GF-D8 (cell line): Measurements from ENCODE around the gene ATG16L1.

Experiments used
- DNase-seq: peaks from one replicate; lab custom pipeline; 2025; lab: John Stamatoyannopoulos, UW

The ATG16L1 gene

DNA sequence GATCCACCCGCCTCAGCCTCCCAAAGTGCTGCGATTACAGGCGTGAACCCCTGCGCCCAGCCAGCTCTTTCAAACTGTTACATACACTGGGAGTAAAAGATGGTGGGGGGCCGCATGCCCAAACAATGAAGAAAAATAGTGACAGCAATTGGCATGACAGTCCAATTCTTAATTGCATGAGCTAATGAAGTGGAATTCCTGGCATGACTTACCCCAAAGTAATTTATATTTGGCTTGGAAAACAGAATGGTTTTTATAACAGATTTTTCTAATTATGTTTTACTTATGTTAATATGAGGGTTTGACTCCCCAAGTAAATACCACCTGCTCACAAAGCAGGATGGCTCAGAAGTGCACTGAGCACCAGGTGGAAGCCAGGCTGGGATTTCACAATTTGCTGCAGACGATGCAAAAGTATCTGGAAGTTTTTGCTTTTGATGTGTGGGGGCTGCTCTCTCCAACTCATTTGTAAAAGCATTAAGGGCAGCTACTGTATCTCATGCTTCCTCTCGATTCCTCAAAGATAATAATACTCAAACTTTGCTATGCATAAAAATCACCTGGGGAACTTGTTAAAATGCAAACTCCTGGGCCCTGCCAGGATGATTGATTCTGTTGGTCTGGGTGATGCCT is 24.0 kb upstream of the ATG16L1 start:
- no peak for DNase-seq

DNA sequence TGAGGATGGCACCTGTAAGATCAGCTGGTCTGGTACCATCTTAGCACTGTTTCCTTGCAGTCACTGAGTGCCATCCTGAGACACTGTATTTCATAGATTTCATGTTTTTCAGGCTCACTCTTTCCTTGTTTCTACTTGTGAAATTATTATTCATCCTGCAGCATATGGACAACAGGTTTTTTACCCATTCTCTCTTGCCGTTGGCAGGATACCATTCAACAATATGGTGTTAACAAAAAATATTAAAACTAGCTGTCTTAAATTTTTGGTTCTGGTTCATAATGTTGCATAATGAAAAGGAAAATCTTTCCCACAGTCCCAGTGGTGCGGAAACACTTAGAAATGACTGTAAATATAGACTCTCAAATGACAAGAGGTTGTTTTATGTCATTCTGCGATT is 23.1 kb upstream of the ATG16L1 start:
- no peak for DNase-seq

DNA sequence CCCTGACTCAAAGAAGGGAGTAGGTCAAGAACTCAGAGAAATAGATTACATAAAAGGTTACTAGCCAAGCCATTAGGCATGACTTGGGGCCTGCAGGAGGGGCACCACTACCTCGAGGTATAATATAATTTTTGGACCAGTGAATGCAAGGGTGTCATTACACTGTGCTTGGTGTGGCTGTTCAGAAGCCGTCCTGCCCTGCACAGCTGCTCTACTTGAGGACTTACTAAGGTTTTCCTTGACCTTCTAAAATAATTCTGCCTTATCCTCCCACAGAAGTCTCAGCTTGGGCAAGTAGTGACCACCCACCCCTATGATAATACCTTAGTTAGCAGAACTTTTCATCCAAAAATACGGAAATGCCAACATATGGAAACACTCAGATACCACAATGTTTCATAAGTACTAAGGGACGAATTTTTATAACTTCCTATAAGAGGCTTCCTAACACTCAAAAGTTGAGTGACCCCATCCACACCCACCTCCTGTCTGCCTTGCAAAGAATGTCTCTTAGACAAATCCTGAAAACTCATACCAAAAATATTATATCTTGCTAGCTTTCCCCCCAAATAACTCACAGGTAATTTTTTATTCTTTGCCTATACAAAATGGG is 17.7 kb upstream of the ATG16L1 start:
- DNase-seq = peak; percentile 60

DNA sequence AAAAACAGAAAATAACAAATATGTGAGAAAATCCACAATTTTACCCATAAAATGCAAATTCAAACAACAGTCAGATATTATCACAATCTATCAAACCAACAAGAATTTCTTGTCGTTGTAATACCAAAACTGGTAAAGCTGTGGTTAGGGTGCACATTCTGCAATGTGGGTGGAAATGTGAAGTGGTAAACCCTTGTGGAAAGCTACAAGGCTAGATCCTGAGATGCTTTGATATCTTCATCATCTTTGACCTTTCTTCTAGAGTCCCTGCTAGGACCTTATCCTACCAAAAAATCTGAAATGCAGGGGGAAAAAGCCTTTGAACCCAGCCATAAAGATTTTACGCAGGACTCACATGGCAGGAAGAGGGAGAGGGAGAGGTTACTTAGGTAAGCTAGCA is 17.2 kb upstream of the ATG16L1 start:
- DNase-seq = no peak

DNA sequence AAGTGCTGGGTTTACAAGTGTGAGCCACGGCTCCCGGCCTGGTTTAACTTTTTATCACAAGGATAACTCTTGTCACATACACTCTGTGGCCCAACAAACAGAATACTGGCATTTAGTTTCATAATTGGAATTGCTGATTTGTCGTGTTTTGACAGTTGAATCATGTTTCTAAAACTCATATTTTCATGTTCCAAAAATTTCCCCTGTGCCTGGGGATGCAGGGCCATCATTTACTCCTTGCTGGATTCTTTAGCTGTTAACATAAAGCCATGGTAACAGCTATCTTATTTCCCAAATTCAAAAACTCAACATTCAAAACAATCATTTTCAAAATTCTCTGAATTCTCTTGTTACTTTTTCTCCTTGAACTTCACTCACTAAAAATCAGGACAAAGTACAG is 16.5 kb upstream of the ATG16L1 start:
- DNase-seq = no peak

DNA sequence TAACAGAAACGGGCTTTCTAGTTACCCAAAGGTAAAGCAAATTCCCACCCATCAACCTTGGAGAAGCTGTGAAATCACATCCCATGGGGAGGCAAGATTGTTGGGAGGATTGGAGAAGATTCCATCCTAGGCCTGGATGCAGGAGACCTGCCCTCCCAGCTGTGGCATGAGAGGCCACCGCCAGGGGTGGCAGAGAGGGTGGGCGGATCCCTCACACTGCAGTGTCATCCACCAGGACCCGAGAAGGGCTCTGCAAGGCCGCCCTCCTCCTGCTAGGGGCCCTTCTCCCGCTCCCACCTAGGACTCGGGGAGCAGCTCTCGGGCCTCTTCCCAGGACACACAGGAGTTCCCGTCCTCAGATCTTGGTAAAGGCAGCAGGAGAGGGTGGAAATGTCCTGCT is 15.5 kb upstream of the ATG16L1 start:
- DNase-seq = no peak

DNA sequence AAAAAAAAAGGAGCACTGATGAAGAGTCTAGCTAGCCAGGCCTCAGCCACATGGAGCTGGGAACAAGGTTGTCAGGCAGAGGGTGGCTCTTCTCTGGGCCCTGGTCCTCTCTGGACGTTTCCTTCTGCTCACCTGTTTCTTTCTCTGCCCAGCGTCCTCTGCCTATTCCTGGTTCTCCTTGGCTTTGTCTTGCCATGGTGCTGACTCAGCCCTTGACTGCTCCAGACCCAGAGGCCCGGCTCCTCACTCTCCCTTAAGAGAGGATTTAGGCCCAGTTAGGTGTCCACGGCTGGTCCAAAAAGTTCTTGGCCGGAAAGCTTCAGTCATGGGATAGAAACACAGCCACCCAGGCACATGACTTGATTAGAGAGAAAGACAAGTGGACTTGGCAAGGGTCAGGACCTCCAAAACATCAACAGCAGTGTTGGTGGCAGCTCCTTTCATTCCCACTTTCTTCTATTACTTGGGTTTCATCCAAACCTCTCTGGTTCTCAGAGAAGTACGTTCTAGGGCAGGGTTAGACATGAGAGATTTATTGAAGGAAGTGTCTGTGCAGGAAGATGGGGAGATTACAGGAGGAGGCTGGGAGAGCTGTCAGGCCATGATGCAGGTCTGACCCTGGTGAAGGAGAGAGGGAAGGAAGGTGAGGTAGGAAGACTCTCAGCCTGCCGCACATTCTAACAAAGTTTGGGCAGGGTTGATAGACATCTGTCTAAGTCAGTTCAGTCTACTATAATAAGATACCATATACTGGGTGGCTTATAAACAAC is 14.5 kb upstream of the ATG16L1 start:
- DNase-seq = no peak

DNA sequence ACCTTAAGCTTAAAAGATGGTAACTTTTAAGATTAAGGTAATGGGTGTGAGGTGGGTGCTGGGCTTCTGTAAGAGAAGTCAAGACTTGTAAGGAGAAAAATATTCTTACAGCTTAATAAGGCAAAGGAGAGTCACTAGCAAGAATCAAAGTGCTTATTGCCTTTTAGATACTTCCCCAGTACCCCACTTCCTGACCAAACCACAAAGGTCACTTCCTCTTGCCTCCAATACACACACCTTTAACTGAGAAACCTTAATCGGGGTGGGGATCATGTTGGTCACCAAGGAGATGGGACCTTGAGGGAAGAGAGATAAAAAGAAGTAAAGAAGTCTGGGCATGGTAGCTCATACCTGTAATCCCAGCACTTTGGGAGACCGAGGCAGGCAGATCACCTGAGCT is 10.6 kb upstream of the ATG16L1 start:
- no peak for DNase-seq

DNA sequence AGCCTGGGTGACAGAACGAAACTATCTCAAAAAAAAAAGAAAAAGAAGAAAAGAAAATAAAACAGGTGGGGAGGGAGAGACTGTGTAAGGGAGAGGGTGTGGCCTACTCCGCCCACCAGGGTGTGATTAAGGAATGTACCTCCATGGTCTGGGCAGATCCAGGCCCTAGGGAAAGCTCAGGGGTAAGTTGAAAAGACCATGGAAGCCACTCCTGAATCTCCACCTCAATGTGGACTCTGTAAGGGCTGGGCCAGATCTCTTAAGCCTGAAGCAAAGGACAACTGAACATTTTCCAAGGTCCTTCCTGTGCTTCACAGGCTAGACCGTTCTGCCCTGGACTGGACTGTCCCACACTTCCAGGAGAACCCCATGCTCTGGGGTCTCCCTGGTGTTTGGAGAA is 9.7 kb upstream of the ATG16L1 start:
- DNase-seq = no peak

DNA sequence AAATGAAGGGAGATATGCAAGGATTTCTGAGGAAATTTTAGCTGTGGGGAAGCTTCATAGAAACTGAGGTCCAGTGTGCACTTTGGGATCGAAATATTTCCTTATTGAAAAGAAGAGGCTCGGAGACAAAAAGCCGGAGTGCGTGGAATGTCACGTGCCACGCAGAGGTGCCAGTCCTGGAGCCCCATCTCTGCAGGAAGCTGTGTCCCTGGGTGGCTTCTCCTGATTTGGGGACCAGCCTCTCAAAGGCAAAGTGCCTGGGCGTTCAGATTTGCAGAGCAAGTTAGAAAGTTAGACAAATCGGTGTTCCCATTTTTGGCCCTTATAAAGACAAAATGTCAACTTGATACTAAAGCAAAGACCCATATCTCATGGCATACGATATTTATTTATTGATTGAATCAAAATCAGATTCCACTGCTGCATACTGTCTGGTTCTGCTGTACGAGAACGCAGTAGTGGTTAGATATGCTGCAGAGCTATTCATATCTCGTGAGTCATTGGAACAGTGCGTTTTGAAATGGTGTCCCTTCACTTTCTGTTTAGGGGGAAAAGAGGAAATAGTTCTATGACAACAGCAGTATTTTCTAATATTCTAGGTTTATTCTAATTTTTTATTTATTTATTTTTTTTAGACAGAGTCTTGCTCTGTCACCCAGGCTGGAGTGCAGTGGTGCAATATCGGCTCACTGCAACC is 9.1 kb upstream of the ATG16L1 start:
- DNase-seq = no peak

DNA sequence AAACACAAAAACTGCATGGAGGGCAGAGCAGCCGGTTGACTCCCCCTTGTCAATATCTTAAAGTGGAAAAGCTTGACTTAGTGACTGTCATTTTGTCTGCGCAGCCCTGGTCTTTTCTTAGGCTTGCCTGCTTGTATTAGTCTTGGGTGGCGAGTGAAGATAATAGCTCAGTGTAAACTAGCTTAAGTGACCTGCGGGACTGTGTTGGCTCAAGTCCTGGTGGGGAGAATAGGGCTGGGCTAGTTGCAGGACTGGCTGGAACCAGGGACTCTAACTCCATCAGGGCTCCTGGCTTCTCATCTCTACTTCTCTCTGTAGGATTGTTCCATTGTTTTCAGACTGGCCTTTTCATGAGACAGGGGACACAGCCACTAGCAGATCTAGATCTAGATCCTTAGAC is 8.1 kb upstream of the ATG16L1 start:
- DNase-seq = no peak

DNA sequence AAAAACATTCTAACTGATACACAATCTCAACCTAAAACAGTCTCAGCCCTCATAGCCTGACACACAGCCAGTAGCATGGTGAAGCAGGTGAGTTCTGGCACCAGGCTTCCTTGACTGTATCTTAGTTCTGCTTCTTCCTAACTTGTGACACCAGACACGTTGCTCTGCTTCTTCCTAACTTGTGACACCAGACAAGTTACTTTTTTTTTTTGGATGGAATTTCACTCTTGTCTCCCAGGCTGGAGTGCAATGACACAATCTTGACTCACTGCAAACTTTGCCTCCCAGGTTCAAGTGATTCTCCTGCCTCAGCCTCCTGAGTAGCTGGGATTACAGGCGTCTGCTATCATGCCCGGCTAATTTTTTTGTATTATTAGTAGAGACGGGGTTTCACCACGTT is 6.7 kb upstream of the ATG16L1 start:
- no peak for DNase-seq

DNA sequence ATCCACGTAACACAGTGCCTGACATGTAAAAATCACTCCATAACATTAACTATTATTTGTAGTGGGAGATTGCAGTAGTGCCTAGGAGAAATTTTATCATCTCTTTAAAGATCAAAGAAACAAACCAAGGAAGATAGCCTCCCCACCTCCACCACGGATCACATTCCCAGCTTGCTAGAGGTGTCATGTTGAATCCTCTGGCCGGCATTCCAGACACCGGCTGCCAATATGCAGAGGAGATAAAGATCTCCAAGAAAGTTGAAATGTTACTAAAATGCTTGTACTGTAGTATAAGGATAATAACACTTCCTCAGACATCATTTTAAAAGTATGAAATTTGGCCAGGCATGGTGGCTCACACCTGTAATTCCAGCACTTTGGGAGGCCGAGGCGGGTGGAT is 6.1 kb upstream of the ATG16L1 start:
- DNase-seq = no peak

DNA sequence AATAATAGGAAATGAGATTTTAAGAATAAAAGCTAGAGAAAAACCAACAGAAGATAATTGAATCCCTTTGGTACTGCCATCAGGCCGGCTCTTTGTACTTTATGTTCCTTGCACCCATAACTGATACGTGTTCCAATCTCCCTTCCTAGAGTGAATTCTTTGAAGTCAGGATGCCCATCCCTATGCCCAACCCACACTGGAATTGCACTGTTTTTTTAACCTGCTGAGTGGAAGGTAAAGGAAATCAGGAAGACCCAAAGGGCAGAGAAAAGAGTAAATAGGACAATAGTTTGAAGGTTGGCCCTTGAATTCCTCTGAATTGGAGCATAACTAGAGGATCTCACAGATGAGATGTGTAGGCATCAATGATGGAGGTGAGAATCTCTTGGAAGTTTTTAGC is 4.4 kb upstream of the ATG16L1 start:
- DNase-seq = no peak

DNA sequence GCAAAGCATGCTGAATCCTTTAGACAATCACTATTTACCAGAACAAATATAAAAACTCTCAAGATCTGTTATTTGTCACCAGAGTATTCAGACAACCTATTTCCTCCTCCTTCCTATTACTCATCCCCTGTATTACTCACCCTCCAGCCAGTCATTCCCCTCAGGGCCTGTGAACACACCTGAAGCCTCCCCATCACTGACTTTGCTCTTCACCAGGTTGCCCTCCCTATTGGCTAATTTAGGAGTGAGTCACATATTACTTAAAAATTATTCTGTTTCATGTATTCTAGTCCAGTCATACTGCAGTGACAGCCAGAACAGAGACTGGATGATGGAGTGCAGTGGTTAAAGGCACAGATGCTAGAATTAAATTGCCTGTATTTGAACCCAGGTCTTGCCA is 3.7 kb upstream of the ATG16L1 start:
- DNase-seq = no peak

DNA sequence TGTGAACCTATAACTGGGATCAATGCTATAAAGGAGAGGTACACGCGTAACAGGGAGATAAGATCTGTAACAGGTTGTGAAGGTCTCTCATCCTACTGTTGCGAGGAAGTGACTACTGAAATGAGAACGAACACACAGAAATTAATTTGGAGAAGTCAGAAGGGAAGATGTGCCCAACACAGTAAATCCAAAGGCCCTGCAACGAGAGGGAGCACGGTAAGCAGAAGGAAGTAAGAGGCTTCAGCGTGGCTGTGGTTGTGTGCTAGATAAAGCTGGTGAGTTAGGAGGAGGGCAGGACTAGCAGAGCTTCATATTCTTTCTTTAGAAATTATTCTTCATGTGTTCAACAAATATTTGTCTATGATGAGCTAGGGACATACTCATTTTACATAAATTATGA is 2.5 kb upstream of the ATG16L1 start:
- DNase-seq = peak; percentile 48

DNA sequence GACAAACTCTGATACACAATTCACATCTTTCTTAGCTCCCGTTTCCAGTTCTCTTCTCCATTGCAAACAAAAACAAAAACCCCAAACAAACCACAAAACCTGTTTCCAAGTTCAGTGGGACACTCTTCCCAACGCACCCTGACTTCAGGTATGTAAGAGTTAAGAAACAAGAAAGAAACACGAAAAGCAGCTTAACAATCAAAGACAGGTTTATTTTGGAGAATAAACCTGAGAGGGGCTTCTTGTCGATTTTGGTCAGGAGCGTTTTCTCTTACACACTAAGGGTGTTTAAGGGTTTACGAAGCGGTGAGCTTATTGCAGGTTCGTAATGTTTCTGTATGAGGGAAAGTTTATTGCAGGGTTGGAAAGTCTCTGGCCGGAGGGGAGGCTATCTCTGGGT is 905 bp upstream of the ATG16L1 start:
- DNase-seq = no peak

DNA sequence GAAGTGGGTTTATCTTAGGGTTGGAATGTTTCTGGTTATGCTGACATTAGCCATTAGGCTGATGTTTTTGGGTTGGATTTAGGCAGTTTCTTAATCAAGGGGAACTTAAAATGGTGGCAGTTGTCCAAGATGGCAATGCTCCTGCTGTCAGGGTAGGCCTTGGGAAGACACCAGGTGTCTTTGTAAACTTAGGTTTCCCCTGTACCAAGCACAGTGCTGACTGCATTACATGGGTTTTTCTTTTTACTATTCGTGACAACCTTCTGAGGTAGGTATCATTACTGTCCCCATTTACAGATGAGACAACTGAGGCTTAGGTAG is 528 bp upstream of the ATG16L1 start:
- DNase-seq = no peak

DNA sequence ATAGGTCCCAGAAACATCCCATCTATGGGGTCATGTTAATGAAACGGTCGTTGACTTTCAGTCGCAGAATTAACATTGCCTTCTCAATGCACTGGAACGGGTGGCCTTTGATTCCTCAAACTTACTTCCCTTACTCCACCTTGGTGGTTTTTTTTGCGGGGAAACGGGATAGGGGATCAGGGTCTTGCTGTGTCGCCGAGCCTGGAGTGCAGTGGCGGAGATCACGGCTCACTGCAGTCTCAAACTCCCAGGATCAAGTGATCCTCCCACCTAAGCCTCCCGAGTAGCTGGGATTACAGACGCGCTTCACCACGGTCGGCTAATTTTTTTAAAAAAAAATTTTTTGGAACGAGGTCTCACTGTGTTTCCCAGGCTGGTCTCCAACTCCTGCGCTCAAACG is 754 bp downstream of the ATG16L1 start:
- DNase-seq = no peak

DNA sequence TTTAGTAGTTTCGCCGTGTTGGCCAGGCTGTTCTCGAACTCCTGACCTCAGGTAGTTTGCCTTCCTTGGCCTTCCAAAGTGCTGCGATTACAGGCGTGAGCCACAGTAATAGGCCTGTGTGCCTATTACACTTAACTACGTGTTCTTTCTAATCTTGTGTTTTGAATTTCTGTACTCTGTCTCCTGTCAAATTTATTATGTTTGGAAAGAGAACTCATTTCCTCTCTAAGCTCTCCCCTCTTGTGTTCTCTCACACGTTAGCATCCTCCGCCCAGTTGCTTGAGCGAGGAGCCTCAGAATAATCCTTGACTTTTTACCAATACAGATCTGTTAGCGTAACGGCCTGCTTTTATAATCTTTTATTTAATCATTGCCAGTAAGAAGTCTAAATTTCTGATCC is 3.7 kb downstream of the ATG16L1 start:
- DNase-seq = no peak

DNA sequence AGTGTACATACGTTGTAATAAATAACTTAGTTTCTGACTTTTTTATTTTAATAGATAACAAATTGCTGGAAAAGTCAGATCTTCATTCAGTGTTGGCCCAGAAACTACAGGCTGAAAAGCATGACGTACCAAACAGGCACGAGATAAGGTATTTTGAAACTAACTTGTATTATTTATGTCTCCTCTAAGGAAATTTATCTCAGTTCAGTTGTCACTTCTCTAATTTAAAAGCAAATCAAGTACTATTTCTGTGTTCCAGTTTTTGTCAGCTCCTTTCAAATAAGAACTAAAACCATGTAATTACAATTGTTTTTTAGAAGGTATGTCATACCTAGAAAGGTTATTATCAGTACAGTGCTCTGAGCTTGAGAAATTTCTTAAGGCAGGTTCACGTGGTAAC is 4.6 kb downstream of the ATG16L1 start:
- DNase-seq = no peak

DNA sequence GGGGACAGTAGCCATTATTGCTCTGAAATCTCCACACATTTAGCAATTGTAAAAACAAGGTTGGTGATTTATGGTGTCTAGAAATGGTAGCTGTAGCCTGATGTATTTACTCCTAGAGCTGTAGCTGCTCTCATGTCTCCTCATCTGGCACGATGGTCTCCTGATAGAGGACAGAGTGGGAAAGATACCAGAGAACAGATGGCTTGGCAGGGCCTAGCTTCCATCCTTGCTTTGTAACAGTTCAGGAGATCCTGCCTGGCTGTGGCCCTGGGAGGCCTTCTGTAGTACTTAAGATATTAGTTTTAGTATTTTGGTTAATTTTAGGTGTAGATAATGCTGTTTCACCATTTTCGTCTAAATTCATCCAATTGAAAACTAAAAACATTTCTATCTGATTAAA is 6.7 kb downstream of the ATG16L1 start:
- no peak for DNase-seq

DNA sequence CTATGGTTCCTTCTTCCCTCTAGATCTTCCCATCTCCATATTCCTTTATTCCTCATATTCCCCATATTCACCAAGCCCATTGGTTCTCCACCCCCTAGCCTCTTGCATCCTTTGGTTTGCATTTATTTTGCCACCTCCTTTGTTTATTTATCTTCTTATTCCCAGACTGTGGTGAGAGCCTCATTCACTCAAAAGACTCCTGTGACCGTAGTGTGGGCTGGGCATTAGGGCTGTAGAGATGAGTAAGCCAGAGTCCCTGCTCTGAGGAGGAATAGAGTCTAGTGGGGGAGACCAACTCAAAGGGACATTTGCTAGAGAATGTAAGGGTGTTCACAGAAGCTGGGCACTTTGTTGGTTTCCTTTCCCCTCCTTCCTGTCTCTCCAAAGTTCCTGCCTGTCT is 8.3 kb downstream of the ATG16L1 start:
- DNase-seq = no peak
